HUES48 (cell line): ENCODE data around the gene RHO.

Experiments
- H3K27ac ChIP-seq: one replicate; pipeline ENCODE4 v1.7.0; 2013; ENCODE audit warnings: low read depth, low read length, inconsistent platforms
- H3K27me3 ChIP-seq: 2 replicates; pipeline ENCODE4 v1.6.1; 2013; ENCODE audit warnings: mild to moderate bottlenecking, low read length; ENCODE audit not compliant: control insufficient read depth, insufficient read depth
- H3K36me3 ChIP-seq: 2 replicates; pipeline ENCODE4 v1.6.1; 2013; ENCODE audit warnings: low read length; ENCODE audit not compliant: control insufficient read depth, insufficient read depth
- H3K4me1 ChIP-seq: 2 replicates; pipeline ENCODE4 v1.6.1; 2013; ENCODE audit warnings: mild to moderate bottlenecking, low read length; ENCODE audit not compliant: control insufficient read depth, insufficient read depth
- H3K4me3 ChIP-seq: 2 replicates; pipeline ENCODE4 v1.5.1; 2013; ENCODE audit warnings: mild to moderate bottlenecking, low read depth, low read length
- H3K9ac ChIP-seq: 2 replicates; pipeline ENCODE4 v1.6.1; 2013; ENCODE audit warnings: mild to moderate bottlenecking, low read depth, low read length, moderate library complexity
- H3K9me3 ChIP-seq: 2 replicates; pipeline ENCODE4 v1.6.1; 2013; ENCODE audit warnings: low read length; ENCODE audit not compliant: control insufficient read depth, insufficient read depth

Gene RHO

DNA sequence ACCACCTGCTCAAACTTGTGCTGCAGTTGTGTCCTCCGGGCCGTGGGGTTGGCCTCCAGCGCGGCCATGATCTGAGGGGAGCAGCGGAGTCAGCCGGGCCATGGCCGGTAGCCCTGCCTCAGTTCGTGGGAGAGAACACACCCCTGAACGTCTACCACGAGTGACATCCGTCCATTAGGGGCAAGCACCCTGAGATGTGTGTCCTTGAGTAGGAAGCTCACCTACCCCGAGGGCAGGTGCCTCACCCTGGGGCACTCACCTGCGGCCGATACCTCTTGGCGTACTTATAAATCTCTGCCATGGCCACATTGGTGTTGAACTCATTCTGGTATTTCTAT is 27.9 kb downstream of the RHO start:
- Histone ChIP-seq H3K27me3 (no peaks in the 10 kb centered on the region), H3K36me3 (peaks cover 6% of the 10 kb centered on the region; the same call in 1 of the 2 replicates), H3K4me1 (no peaks in the 10 kb centered on the region), H3K9me3 (no peaks in the 10 kb centered on the region), H3K27ac (no peak overlapping the region), H3K9ac (no peak overlapping the region), H3K4me3 (no peak overlapping the region)

DNA sequence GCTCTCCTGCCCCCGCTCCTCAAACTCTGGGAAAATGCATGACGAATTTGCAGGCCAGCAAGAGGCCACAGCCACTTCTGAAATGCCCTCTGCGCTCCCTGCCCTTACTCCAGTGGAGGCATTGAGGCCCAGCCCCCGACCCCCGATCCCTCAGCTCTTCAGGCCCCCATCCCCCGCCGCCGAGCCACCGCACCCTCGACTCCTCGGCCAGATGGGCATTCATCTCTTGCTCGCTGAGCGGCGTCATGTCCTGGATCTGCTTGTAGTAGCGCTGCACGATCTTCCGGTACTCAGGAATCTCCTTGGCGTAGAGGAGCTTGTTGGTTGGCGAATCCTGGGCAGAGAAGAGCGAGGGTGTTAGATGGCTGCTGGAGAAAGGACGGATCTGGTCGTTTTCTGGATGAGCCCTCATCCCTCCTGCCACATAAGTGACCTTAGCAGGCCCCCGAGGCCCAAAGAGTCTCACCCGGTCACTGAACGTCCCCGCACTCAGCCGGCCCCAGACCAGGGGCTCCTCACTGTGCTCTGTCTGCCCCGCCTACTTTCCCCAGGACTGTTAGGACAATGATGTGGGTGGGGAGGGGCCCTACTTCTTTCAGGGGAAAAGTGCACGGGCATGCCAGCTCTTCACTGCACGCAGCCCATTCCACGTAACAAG is 28.6 kb downstream of the RHO start:
- Histone ChIP-seq H3K9ac (no peak overlapping the region), H3K4me3 (no peak overlapping the region), H3K27me3 (no peaks in the 10 kb centered on the region), H3K36me3 (peaks cover 6% of the 10 kb centered on the region; the same call in 1 of the 2 replicates), H3K9me3 (no peaks in the 10 kb centered on the region), H3K4me1 (no peaks in the 10 kb centered on the region), H3K27ac (no peak overlapping the region)

DNA sequence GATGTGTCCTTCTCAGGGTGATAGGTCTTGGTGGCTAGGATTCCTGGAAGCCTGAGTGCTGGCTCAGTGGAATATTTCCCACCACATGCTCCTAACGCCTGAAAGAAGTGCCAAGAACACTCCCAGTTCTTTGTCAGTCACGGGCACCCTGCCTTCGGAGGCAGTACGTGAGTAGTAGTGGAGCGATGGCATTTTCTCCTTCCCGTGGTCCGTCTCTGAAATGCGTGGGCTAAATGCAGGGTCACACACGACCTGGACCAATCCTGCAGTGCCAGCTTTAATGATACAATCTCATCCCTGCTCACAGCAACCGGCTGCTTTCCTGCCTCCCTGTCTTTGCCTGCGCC is 29.1 kb downstream of the RHO start:
- no peak overlapping the region for H3K4me3 ChIP-seq
- no peak overlapping the region for H3K9ac ChIP-seq
- H3K4me1 ChIP-seq: no peaks in the 10 kb centered on the region
- H3K9me3 ChIP-seq: no peaks in the 10 kb centered on the region
- no peak overlapping the region for H3K27ac ChIP-seq
- H3K36me3 ChIP-seq: peaks cover 6% of the 10 kb centered on the region; the same call in 1 of the 2 replicates
- H3K27me3 ChIP-seq: no peaks in the 10 kb centered on the region

DNA sequence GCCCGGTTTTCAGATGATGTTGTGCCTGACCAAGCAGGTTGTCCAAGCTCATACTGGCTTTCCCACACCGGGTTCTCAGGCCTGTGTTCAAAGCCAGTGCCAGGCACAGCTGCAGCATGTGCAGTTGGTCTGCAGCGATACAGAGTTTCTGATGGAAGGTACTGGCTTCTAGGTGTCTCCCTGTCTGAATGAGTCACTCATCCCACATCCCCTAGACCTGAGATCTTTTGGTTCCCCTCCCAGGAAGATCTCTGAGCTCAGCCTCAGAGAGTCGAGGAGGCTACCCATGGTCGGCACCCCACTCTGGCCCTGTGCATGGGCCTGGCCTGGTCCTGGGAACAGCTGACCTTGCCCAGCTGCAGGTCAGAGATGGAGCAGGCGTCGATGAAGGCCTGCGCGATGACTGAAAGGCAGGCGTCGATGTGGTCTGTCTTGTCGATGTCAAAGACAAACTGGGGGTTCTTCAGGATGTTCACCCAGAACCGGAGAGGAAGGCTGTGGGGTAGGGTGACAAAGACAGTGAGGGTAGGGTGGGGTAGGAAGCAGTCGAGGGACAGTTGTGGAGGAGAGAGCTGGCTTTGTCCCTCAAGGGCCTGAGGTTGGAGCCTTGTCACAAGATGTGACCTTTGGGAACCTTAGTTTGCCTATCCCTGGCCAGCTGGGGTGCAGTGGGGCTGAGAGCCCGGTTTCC is 29.8 kb downstream of the RHO start:
- H3K9ac ChIP-seq: no peak overlapping the region
- no peak overlapping the region for H3K4me3 ChIP-seq
- no peaks in the 10 kb centered on the region for H3K9me3 ChIP-seq
- H3K4me1 ChIP-seq: no peaks in the 10 kb centered on the region
- H3K27ac ChIP-seq: no peak overlapping the region
- H3K27me3 ChIP-seq: no peaks in the 10 kb centered on the region
- H3K36me3 ChIP-seq: peaks cover 8% of the 10 kb centered on the region; the same call in 1 of the 2 replicates

DNA sequence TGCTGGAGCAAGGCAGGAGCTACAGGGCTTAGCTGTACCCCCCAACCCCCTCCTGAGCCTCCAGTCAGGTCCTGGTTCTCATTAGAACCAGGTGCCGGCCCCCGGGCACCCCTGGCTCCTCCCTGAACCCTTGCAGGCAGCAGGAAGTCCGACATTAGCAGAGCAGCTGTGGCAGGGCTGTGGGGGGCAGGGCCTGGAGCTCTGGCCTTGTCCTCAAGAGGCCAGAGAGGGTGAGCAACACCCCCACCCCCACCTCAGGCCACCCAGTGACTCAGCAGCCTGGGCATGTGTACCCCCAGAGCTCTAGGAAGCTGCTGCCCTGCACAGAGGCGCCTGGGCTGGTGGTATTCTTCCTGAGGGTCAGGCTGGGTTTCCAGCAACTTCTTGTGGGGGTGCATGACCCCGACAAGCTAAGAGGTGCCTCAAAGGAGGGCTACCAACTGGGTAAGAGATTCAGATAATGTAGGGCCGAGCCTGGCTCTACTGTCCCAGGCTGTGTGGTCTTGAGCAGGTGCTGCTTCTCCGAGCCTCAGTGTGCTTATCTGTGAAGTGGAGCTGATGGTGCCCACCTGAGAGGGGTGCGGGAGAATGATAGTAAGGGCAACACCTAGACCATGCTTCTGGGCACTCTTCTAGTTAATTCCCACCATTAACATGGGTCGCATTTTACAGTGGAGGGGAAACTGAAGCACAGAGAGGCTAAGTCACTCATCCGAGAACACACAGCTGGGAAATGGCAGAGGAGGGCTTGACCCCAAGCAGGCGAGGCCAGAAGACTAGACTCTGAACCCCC is 30.5 kb downstream of the RHO start:
- peaks cover 12% of the 10 kb centered on the region; the same call in 1 of the 2 replicates for H3K36me3 ChIP-seq
- H3K4me1 ChIP-seq: no peaks in the 10 kb centered on the region
- no peak overlapping the region for H3K27ac ChIP-seq
- no peaks in the 10 kb centered on the region for H3K9me3 ChIP-seq
- no peak overlapping the region for H3K9ac ChIP-seq
- no peaks in the 10 kb centered on the region for H3K27me3 ChIP-seq
- no peak overlapping the region for H3K4me3 ChIP-seq

DNA sequence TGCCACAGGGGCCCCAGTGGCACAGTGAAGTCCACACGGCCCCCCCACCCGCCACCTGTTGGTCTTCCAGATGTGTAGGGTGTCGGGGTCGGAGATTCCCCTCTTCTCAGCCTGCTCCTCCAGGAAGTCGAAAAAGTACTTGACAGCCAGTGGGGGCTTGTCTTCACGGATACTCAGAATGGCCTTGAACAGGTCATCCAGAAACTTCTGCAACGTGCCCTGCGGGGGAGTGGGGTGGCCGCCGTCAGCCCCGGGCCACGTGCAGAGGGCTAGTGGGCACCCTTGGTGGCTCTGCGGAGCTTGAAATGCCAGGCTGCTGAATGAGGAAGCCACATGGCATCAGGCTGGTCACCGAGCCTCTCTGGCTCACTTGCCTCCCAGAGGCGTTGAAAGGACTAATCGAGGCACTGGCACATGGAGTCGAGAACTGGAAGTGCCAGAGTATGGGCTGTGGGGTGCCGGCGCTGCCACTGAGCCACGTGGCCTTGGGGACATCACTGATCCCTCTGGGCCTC is 31.2 kb downstream of the RHO start:
- Histone ChIP-seq H3K36me3 (peaks cover 12% of the 10 kb centered on the region; the same call in 1 of the 2 replicates), H3K9ac (no peak overlapping the region), H3K4me3 (no peak overlapping the region), H3K27me3 (no peaks in the 10 kb centered on the region), H3K4me1 (no peaks in the 10 kb centered on the region), H3K27ac (no peak overlapping the region), H3K9me3 (no peaks in the 10 kb centered on the region)

DNA sequence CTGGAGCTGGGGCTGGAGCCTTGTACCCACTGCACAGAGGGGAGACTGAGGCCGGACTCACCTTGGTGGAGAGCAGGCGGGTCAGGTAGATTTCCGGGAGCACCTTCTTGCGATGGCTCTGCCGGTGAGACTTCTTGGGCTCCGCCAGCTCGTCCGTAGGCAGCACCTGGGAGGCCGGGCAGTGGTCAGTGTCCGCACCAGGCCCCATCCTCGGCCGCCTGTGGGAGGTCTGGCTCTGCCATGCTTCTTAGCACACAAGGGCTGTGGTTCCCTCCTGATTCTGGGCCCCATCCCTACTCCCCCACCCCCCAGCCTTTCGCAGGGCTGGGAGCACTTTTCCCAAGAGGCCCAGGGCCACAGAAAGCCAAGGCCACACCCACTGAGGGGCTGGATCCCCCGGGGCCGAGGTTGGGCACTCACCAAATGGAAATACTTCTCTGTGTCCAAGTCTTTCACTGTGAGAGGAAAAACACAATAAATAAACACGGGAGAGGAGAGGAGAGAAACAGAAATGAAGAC is 31.9 kb downstream of the RHO start:
- no peaks in the 10 kb centered on the region for H3K27me3 ChIP-seq
- H3K9me3 ChIP-seq: no peaks in the 10 kb centered on the region
- peaks cover 12% of the 10 kb centered on the region; the same call in 1 of the 2 replicates for H3K36me3 ChIP-seq
- H3K27ac ChIP-seq: no peak overlapping the region
- no peak overlapping the region for H3K4me3 ChIP-seq
- H3K9ac ChIP-seq: no peak overlapping the region
- no peaks in the 10 kb centered on the region for H3K4me1 ChIP-seq

DNA sequence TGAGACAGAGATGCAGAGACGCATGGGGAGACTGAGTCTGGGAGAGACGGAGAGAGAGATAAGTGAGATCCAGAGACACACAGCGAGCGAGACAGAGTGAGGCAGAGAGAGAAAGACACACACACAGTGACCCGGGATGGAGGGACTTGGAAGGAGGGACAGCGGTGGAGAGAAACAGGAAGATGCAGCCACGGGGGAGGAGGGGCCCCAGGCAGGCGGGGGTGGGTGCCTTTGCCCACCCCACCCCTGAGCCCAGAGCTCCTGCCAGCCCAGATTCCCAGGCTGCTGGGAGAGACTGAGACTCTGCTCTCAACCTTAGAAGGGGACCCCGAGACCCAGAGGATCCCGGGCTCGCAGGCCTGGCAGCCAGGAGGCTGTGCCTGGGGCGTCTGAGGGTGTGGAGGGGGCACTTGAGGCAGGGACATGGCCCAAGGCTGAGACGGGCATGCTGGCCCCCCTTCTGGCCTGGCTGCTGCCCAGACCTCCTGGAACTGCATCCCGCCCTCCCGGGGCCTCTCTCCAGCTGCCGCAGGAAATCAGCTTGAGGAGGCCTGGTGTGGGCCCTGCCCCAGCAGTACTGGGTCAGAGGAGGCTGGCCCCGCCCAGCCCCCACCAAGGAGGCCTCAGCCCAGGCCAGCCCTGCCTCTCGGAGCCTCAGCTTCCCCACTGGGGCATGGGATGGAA is 32.6 kb downstream of the RHO start:
- H3K4me1 ChIP-seq: no peaks in the 10 kb centered on the region
- H3K27me3 ChIP-seq: no peaks in the 10 kb centered on the region
- H3K27ac ChIP-seq: peak overlapping the region; percentile 12
- H3K36me3 ChIP-seq: peaks cover 12% of the 10 kb centered on the region; the same call in 1 of the 2 replicates
- no peak overlapping the region for H3K4me3 ChIP-seq
- H3K9ac ChIP-seq: no peak overlapping the region
- H3K9me3 ChIP-seq: no peaks in the 10 kb centered on the region

DNA sequence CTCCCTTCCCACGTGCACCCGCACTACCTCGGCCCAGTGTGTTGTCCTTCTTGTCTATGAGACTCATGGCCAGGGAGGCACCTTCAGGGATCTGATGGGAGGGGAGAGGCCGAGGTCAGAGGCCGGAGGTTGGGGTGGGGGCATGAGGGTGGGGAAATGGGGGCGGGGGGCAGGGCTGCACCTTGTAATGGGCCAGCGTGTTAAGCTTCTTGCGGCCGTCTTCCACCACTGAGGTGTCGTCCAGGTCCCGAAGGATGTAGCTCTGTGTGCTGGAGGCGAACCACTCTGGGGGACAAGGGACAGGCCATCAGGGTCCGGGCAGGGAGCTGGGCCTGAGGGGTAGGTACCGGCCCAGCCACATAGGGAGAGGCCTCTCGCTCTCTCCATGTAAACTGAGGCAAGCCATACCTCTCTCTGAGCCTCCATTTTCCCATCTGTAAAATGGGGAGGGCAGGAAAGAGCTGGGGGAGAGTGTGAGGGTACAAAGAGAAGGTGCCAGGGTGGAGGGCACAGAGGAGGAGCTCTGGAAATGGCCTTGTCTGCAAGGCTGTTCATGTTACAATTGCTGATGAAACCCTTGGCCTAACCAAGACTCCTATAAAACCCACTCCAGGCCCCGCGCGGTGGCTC is 33.3 kb downstream of the RHO start:
- Histone ChIP-seq H3K9ac (no peak overlapping the region), H3K4me1 (no peaks in the 10 kb centered on the region), H3K36me3 (peaks cover 12% of the 10 kb centered on the region; the same call in 1 of the 2 replicates), H3K4me3 (no peak overlapping the region), H3K27me3 (no peaks in the 10 kb centered on the region), H3K9me3 (no peaks in the 10 kb centered on the region), H3K27ac (peak overlapping the region; percentile 12)

DNA sequence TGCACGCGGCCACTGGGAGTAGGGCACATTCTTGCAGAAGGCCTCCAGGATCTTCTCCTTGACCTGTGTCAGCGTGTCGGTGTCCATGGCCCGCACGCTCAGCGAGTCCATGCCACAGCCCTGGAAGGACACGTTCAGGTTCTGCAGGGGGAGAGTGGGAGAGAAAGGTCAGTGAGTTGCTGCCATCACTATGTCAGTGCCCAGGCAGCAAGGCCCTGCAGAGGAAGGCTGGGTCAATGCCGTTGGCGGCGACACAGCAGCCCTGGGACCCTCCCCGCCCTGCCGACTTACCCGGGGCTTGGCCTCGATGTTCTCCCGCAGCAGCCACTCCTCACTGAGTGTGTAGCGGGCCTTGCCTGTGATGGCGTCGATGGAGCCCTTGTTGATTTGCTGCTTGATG is 34.4 kb downstream of the RHO start:
- Histone ChIP-seq H3K4me1 (no peaks in the 10 kb centered on the region), H3K36me3 (peaks cover 10% of the 10 kb centered on the region; the same call in 1 of the 2 replicates), H3K27ac (no peak overlapping the region), H3K4me3 (no peak overlapping the region), H3K27me3 (no peaks in the 10 kb centered on the region), H3K9ac (no peak overlapping the region), H3K9me3 (no peaks in the 10 kb centered on the region)
